ENCODE measurements around the gene WNT5B.

Gene WNT5B

GRCh38 chr12:1656902-1657301 lies 27.9 kb downstream of the WNT5B start:
- no peak for DNase-seq

- no peak for DNase-seq
Observed at GRCh38 chr12:1657688-1658087, 28.7 kb downstream of the WNT5B start.

DNA sequence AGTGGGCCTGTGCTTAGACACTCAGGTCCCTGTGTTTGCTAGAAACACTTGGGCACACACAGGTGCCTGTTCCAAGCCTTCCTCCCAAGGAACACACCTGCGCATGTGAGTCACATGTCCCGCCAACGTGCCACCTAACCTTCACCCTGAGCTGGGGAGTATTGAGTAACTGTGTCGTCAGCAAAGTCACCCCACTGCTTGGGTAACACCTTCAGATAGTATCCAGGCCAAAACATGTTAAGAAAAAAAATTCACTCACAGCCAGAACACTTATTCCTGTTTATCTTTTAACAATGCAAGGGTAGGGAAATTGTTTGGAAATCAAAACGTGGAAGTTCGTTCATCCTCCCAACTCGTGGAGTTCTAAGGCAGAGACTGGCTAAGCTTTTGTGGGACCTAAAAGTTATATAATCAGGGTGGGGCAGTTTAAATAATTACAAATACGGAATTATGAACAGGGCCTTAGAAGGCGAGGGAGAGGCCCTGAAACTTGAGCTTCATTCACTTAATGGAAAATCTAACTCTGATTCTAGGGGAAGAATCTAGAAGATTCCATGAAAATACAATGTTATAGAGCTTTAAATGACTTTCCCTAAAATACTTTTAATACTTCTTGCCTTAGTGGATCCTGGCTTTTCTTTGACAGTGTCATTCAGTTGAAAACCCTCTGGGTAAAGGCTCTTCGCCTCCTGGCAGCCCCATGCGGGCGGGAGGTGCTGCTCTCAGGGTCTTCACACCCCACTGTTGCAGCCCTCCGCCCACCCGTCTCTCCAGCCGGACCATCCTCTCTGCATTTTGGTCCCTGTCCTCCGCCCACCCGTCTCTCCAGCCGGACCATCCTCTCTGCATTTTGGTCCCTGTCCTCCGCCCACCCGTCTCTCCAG lies 31.5 kb downstream of the WNT5B start:
- DNase-seq: peak; percentile 14

GRCh38 chr12:1661553-1662335 lies 32.7 kb downstream of the WNT5B start:
- peak; percentile 75 for DNase-seq

GRCh38 chr12:1662761-1663439 lies 33.9 kb downstream of the WNT5B start:
- no peak for DNase-seq

GRCh38 chr12:1663440-1664132 lies 34.6 kb downstream of the WNT5B start:
- DNase-seq: no peak

GRCh38 chr12:1665366-1665765 lies 36.3 kb downstream of the WNT5B start:
- DNase-seq: no peak

GRCh38 chr12:1666215-1666614 lies 37.2 kb downstream of the WNT5B start:
- DNase-seq: no peak

GRCh38 chr12:1666685-1667162 lies 37.7 kb downstream of the WNT5B start:
- no peak for DNase-seq

- DNase-seq: no peak
Observed at GRCh38 chr12:1668833-1669543, 40.0 kb downstream of the WNT5B start.

GRCh38 chr12:1670358-1671268 lies 41.6 kb downstream of the WNT5B start:
- DNase-seq: no peak

- DNase-seq: no peak
Observed at GRCh38 chr12:1676043-1676442, 47.0 kb downstream of the WNT5B start.

GRCh38 chr12:1680804-1681492 lies 51.9 kb downstream of the WNT5B start:
- no peak for DNase-seq

- no peak for DNase-seq
Observed at GRCh38 chr12:1681493-1681807, 52.4 kb downstream of the WNT5B start.

GRCh38 chr12:1688086-1688710 lies 59.2 kb downstream of the WNT5B start:
- DNase-seq: no peak

GRCh38 chr12:1690578-1691122 lies 61.6 kb downstream of the WNT5B start, which contains the start of gene ADIPOR2:
Gene ADIPOR2, plus strand, starts transcription at chr12:1691070. Its CDS starts 63,274 bp downstream, at chr12:1754344.
- DNase-seq: peak; percentile 89

GRCh38 chr12:1691123-1692007 lies 62.3 kb downstream of the WNT5B start:
- no peak for DNase-seq

DNA sequence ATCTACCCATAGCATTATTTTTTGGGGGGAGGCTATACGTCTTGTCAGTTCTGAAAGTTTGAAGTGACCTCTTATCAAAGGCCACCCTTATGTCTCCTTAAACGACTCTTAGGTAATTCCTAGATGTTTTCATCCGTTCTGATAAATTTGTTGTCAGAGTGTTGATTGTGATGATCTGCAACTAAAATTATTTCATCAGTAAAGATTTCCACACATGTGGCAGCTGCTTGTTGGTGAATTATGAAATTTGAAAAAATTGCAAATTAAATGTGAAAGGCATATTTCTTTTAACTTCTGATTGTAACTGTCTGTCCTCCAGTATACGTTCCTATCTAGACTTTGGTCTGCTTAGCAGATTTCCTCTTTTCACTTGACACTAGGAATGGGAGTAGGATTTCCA lies 63.2 kb downstream of the WNT5B start:
- DNase-seq: no peak

Measured in effector CD8-positive, alpha-beta T cell (primary cell).